ENCODE results near the gene NRXN3. TPM values are rescaled to one million over a fixed set of nuclear protein-coding genes. Genes with fewer than 3 reads are reported as not detected.
"Not testable (repeated sequence)": the region's sequence is repeated elsewhere in the genome, so short reads cannot be mapped to it uniquely, and the experiment has no call there.

NRXN3 gene
- total RNA-seq, 2 experiments from 2014 or later: not detected

- Mint-ChIP-seq H3K4me1 (no peaks in the 10 kb centered on the region), H3K9me3 (ENCODE audit: low read depth) (peaks cover 6% of the 10 kb centered on the region), H3K27me3 (no peaks in the 10 kb centered on the region), H3K4me3 (no peak overlapping the region), H3K36me3 (no peaks in the 10 kb centered on the region), H3K27ac (no peak overlapping the region)
- CTCF ChIA-PET: no interaction called here
- no peak for ATAC-seq
- no peak for DNase-seq
These were observed 1564.9 kb downstream of the NRXN3 start for GRCh38 chr14:79735121-79735520.

GRCh38 chr14:79740066-79740601 is 1570.0 kb downstream of the NRXN3 start:
- Mint-ChIP-seq H3K4me3 (no peak overlapping the region), H3K9me3 (ENCODE audit: low read depth) (peaks cover 6% of the 10 kb centered on the region), H3K27me3 (no peaks in the 10 kb centered on the region), H3K4me1 (no peaks in the 10 kb centered on the region), H3K36me3 (no peaks in the 10 kb centered on the region), H3K27ac (no peak overlapping the region)
- no peak for DNase-seq
- ATAC-seq: no peak
- CTCF ChIA-PET: no interaction called here

GRCh38 chr14:79742142-79742541 is 1572.0 kb downstream of the NRXN3 start:
- Mint-ChIP-seq H3K4me1 (no peaks in the 10 kb centered on the region), H3K4me3 (no peak overlapping the region), H3K36me3 (no peaks in the 10 kb centered on the region), H3K27ac (no peak overlapping the region), H3K27me3 (no peaks in the 10 kb centered on the region), H3K9me3 (ENCODE audit: low read depth) (peaks cover 3% of the 10 kb centered on the region)
- DNase-seq (no peak), ATAC-seq (no peak)
- CTCF ChIA-PET: no interaction called here

DNA sequence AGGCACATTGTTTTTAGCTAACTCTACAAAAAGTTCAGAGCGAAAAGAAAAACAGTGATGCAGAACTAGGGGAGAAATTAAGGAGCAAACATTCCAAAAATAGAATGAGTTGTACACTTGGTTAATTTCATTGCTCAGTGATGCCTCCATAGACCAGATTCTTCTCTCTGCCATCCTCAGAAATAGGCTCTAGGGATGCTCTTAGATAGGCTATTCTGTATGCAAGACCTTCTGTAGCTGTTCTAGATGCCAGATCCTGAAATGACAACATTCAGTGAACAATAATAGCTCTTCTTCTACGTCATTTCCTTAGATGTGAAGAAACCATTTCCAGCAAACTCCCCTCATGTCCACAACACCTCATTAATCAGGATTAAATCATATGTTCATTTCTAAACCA is 1574.9 kb downstream of the NRXN3 start:
- H3K9me3 Mint-ChIP-seq (ENCODE audit: low read depth): no peaks in the 10 kb centered on the region
- CTCF ChIA-PET: no interaction called here
- no peak overlapping the region for H3K27ac Mint-ChIP-seq

GRCh38 chr14:79749065-79749464 is 1578.9 kb downstream of the NRXN3 start:
- CTCF ChIA-PET: no interaction called here
- Mint-ChIP-seq H3K4me3 (no peak overlapping the region), H3K4me1 (no peaks in the 10 kb centered on the region), H3K9me3 (ENCODE audit: low read depth) (no peaks in the 10 kb centered on the region), H3K27ac (no peak overlapping the region), H3K27me3 (no peaks in the 10 kb centered on the region), H3K36me3 (no peaks in the 10 kb centered on the region)
- ATAC-seq (no peak), DNase-seq (no peak)

More for the DNA sequence above, 1574.9 kb downstream of the NRXN3 start:
- Mint-ChIP-seq H3K4me3 (no peak overlapping the region), H3K27me3 (no peaks in the 10 kb centered on the region), H3K4me1 (no peaks in the 10 kb centered on the region), H3K36me3 (no peaks in the 10 kb centered on the region)
- DNase-seq (no peak), ATAC-seq (no peak)

GRCh38 chr14:79758985-79759384 is 1588.8 kb downstream of the NRXN3 start:
- DNase-seq: no peak
- Mint-ChIP-seq H3K4me1 (no peaks in the 10 kb centered on the region), H3K4me3 (no peak overlapping the region), H3K36me3 (no peaks in the 10 kb centered on the region), H3K27me3 (no peaks in the 10 kb centered on the region), H3K9me3 (ENCODE audit: low read depth) (peaks cover 4% of the 10 kb centered on the region), H3K27ac (no peak overlapping the region)
- CTCF ChIA-PET: no interaction called here
- ATAC-seq: no peak

DNA sequence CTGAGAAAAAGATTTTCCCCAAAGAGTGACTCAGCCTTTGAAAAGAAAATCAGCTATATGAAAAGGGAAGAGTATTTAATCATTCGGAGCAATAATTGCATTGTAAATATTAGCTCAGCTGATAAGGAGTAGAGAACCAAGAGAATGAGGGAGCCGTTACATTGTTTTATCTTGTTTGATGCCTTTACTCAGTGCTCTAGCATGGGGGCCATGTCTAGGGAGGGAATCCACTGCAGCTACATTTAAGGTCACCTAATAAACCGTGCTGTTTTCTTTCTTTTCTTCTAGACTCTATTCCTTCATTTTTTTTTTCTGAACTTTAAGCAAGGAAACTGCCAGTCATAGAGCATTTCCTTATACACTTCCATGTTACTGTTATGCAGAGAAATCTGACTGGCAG is 1594.2 kb downstream of the NRXN3 start:
- Mint-ChIP-seq H3K4me3 (no peak overlapping the region), H3K9me3 (ENCODE audit: low read depth) (peaks cover 13% of the 10 kb centered on the region), H3K36me3 (no peaks in the 10 kb centered on the region), H3K4me1 (no peaks in the 10 kb centered on the region), H3K27ac (no peak overlapping the region), H3K27me3 (no peaks in the 10 kb centered on the region)
- ATAC-seq (no peak), DNase-seq (no peak)
- CTCF ChIA-PET: no interaction called here

- Mint-ChIP-seq H3K27ac (no peak overlapping the region), H3K27me3 (no peaks in the 10 kb centered on the region), H3K36me3 (no peaks in the 10 kb centered on the region), H3K9me3 (ENCODE audit: low read depth) (peaks cover 13% of the 10 kb centered on the region), H3K4me3 (no peak overlapping the region), H3K4me1 (no peaks in the 10 kb centered on the region)
- DNase-seq: no peak
- CTCF ChIA-PET: no interaction called here
- ATAC-seq: no peak
These were observed 1596.3 kb downstream of the NRXN3 start for GRCh38 chr14:79766511-79766910.

GRCh38 chr14:79767251-79767650 is 1597.1 kb downstream of the NRXN3 start:
- CTCF ChIA-PET: no interaction called here
- H3K4me3 Mint-ChIP-seq: no peak overlapping the region
- ATAC-seq (no peak), DNase-seq (no peak)
- no peaks in the 10 kb centered on the region for H3K27me3 Mint-ChIP-seq
- H3K4me1 Mint-ChIP-seq: no peaks in the 10 kb centered on the region
- no peaks in the 10 kb centered on the region for H3K36me3 Mint-ChIP-seq
- H3K27ac Mint-ChIP-seq: no peak overlapping the region
- peaks cover 13% of the 10 kb centered on the region for H3K9me3 Mint-ChIP-seq (ENCODE audit: low read depth)

DNA sequence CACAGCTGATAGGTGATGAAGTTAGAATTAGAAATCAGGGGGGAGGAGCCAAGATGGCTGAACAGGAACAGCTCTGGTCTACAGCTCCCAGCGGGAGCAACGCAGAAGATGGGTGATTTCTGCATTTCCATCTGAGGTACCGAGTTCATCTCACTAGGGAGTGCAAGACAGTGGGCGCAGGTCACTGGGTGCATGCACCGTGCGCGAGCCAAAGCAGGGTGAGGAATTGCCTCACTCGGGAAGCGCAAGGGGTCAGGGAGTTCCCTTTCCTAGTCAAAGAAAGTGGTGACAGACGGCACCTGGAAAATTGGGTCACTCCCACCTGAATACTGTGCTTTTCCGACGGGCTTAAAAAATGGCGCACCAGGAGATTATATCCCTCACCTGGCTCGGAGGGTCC is 1597.5 kb downstream of the NRXN3 start:
- H3K36me3 Mint-ChIP-seq; H3K4me1 Mint-ChIP-seq; H3K27me3 Mint-ChIP-seq; ATAC-seq; H3K27ac Mint-ChIP-seq; DNase-seq; H3K9me3 Mint-ChIP-seq (ENCODE audit: low read depth); CTCF ChIA-PET; H3K4me3 Mint-ChIP-seq: not testable (repeated sequence)

DNA sequence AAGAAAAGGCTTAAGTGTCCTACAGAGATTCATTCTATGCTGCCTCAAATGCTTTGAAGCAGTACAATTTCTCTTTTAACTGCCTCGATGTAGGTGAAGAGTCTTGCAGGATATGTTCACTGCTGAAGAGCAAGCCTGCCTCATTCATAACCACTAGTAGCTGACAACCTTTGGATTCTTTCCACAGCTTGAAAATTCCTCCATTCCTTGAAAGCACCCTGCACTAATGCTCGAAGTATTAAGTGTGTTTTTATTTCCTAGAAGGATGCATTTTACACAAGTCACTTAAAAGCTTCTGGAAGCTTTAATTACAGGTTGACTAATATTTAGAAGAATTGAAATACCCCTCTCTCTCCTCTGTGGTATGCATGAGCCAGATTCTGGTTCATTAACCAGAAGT is 1611.7 kb downstream of the NRXN3 start:
- CTCF ChIA-PET: no interaction called here
- Mint-ChIP-seq H3K4me3 (no peak overlapping the region), H3K4me1 (no peaks in the 10 kb centered on the region), H3K9me3 (ENCODE audit: low read depth) (peaks cover 2% of the 10 kb centered on the region), H3K27me3 (no peaks in the 10 kb centered on the region), H3K36me3 (no peaks in the 10 kb centered on the region), H3K27ac (no peak overlapping the region)
- ATAC-seq (no peak), DNase-seq (no peak)

GRCh38 chr14:79783041-79783440 is 1612.9 kb downstream of the NRXN3 start:
- Mint-ChIP-seq H3K4me3 (no peak overlapping the region), H3K36me3 (no peaks in the 10 kb centered on the region), H3K9me3 (ENCODE audit: low read depth) (peaks cover 5% of the 10 kb centered on the region), H3K4me1 (no peaks in the 10 kb centered on the region), H3K27me3 (no peaks in the 10 kb centered on the region), H3K27ac (no peak overlapping the region)
- CTCF ChIA-PET: no interaction called here
- DNase-seq: no peak
- no peak for ATAC-seq

GRCh38 chr14:79786522-79786921 is 1616.3 kb downstream of the NRXN3 start:
- Mint-ChIP-seq H3K27me3 (no peaks in the 10 kb centered on the region), H3K36me3 (no peaks in the 10 kb centered on the region), H3K4me3 (no peak overlapping the region), H3K4me1 (no peaks in the 10 kb centered on the region), H3K9me3 (ENCODE audit: low read depth) (peaks cover 3% of the 10 kb centered on the region), H3K27ac (no peak overlapping the region)
- no peak for ATAC-seq
- CTCF ChIA-PET: no interaction called here
- no peak for DNase-seq

DNA sequence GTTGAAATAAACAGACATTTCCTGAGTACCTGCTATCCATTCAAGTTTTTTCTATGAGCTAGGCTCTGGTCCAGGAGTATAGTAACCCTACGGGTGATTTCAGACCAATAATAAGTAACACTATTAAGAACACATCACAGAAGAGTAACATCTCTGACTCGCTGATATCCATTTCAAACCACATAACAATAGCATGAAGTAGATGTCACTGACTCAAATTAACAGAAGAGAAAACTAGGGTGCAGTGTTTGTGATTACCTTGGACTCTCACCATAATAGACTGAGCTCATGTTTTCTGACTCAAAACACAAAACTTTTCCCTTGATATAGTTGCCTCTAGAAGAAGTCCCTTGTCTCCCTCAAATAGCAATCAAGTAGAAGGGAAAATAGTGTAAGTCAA is 1618.2 kb downstream of the NRXN3 start:
- no peaks in the 10 kb centered on the region for H3K27me3 Mint-ChIP-seq
- ATAC-seq: no peak

DNA sequence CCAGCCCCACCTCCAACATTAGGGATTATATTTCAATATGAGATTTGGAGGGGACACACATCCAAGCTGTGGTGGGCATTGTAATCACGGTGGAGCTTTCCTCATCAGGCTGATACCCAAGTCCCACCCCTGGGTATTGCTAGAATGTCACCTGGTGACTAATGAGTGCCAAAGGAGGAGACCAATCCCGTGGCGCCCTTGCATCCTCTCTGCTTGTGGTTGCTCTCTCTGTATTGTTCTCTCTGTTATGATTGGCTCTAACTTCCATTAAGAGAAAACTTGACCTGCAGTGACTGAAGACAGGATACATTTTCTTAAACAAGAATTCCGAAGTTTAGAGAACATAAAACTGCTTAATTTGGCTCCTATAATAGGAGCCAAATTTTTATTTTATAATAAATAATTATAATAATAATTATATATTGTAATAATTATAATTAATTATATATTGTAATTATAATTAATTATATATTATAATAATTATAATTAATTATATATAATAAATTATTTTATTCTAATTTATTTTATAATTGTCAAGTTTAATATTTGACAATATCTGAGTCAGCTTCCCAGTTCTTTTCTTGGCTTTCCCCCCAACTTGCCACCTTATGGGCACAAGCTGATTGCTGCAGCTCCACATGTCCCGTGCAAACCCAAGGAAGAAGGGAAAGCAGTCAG is 1621.0 kb downstream of the NRXN3 start:
- Mint-ChIP-seq H3K9me3 (ENCODE audit: low read depth) (peaks cover 3% of the 10 kb centered on the region), H3K36me3 (no peaks in the 10 kb centered on the region), H3K4me3 (no peak overlapping the region), H3K27me3 (no peaks in the 10 kb centered on the region), H3K27ac (no peak overlapping the region), H3K4me1 (no peaks in the 10 kb centered on the region)
- ATAC-seq: no peak
- DNase-seq: no peak
- CTCF ChIA-PET: no interaction called here

More for the DNA sequence above, 1618.2 kb downstream of the NRXN3 start:
- H3K27ac Mint-ChIP-seq: no peak overlapping the region
- no peaks in the 10 kb centered on the region for H3K4me1 Mint-ChIP-seq
- CTCF ChIA-PET: no interaction called here
- no peaks in the 10 kb centered on the region for H3K36me3 Mint-ChIP-seq
- DNase-seq: no peak
- no peak overlapping the region for H3K4me3 Mint-ChIP-seq
- H3K9me3 Mint-ChIP-seq (ENCODE audit: low read depth): peaks cover 3% of the 10 kb centered on the region

Measured in activated CD8-positive, alpha-beta memory T cell treated with anti-CD3 and anti-CD28 coated beads, Interleukin-2, amount 10 ng/mL, durations not matched to agents 7 days and 5 days (primary cell).